H9 (cell line): ENCODE data around the gene DNAJB4. TPM values are rescaled to one million over a fixed set of nuclear protein-coding genes. Genes with fewer than 3 reads are reported as not detected.

Experiments used
- DNase-seq: peaks from one replicate; pipeline ENCODE4 v3.0.0-alpha.2; 2017
- H2AFZ ChIP-seq: one replicate; pipeline ENCODE4 v1.6.1; 2013; ENCODE audit warnings: mild to moderate bottlenecking, low read length, control low read depth, moderate library complexity
- H2AK5ac ChIP-seq: 2 replicates; pipeline ENCODE4 v1.6.1; 2013; ENCODE audit warnings: low read length, control low read depth, mixed read lengths; ENCODE audit not compliant: insufficient read length
- H2BK120ac ChIP-seq: one replicate; pipeline ENCODE4 v1.6.1; 2013; ENCODE audit warnings: low read depth, mild to moderate bottlenecking, low read length, control low read depth, inconsistent platforms; ENCODE audit not compliant: poor library complexity, severe bottlenecking
- H2BK12ac ChIP-seq: 2 replicates; pipeline ENCODE4 v1.6.1; 2013; ENCODE audit warnings: low read length, control low read depth, mixed read lengths, low read depth; ENCODE audit not compliant: insufficient read length
- H2BK15ac ChIP-seq: 2 replicates; pipeline ENCODE4 v1.6.1; 2013; ENCODE audit warnings: low read depth, low read length, control low read depth
- H2BK20ac ChIP-seq: one replicate; pipeline ENCODE4 v1.6.1; 2013; ENCODE audit warnings: low read depth, mild to moderate bottlenecking, low read length, control low read depth, inconsistent platforms; ENCODE audit not compliant: poor library complexity, severe bottlenecking
- H2BK5ac ChIP-seq: 2 replicates; pipeline ENCODE4 v1.6.1; 2013; ENCODE audit warnings: low read length, control low read depth, mixed read lengths; ENCODE audit not compliant: insufficient read length
- H3K14ac ChIP-seq: 2 replicates; pipeline ENCODE4 v1.6.1; 2013; ENCODE audit warnings: low read length, control low read depth; ENCODE audit not compliant: insufficient read depth
- H3K18ac ChIP-seq: 2 replicates; pipeline ENCODE4 v1.6.1; 2013; ENCODE audit warnings: low read depth, mild to moderate bottlenecking, mixed read lengths, low read length, control low read depth; ENCODE audit not compliant: insufficient read length
- H3K23ac ChIP-seq: 2 replicates; pipeline ENCODE4 v1.6.1; 2013; ENCODE audit warnings: low read length, control low read depth, mixed read lengths, low read depth; ENCODE audit not compliant: insufficient read length
- H3K23me2 ChIP-seq: 2 replicates; pipeline ENCODE4 v1.6.1; 2013; ENCODE audit warnings: low read depth, mild to moderate bottlenecking, mixed read lengths, low read length, control low read depth; ENCODE audit not compliant: insufficient read length, poor library complexity, severe bottlenecking
- H3K27ac ChIP-seq: 2 replicates; pipeline ENCODE4 v1.5.1; 2013; ENCODE audit warnings: low read length, control low read depth, mixed read lengths, low read depth; ENCODE audit not compliant: insufficient read length
- H3K27me3 ChIP-seq: 2 replicates; pipeline ENCODE4 v1.6.1; 2013; ENCODE audit warnings: low read length, control low read depth, inconsistent platforms; ENCODE audit not compliant: insufficient read depth
- H3K4ac ChIP-seq: 2 replicates; pipeline ENCODE4 v1.6.1; 2013; ENCODE audit warnings: low read depth, mild to moderate bottlenecking, control low read depth, inconsistent platforms, low read length, moderate library complexity
- H3K4me1 ChIP-seq: 2 replicates; pipeline ENCODE4 v1.6.1; 2013; ENCODE audit warnings: low read length, control low read depth, inconsistent platforms; ENCODE audit not compliant: insufficient read depth
- H3K4me2 ChIP-seq: 2 replicates; pipeline ENCODE4 v1.6.1; 2013; ENCODE audit warnings: low read length, control low read depth, mixed read lengths; ENCODE audit not compliant: insufficient read length, insufficient read depth
- H3K56ac ChIP-seq: 2 replicates; pipeline ENCODE4 v1.6.1; 2013; ENCODE audit warnings: low read depth, mild to moderate bottlenecking, mixed read lengths, low read length, control low read depth; ENCODE audit not compliant: insufficient read length
- H3K79me1 ChIP-seq: 2 replicates; pipeline ENCODE4 v1.6.1; 2013; ENCODE audit warnings: low read depth, mild to moderate bottlenecking, moderate library complexity, low read length, control low read depth, inconsistent platforms; ENCODE audit not compliant: insufficient read depth, poor library complexity, severe bottlenecking
- H3K79me2 ChIP-seq: 2 replicates; pipeline ENCODE4 v1.6.1; 2013; ENCODE audit warnings: low read length, control low read depth, inconsistent platforms; ENCODE audit not compliant: insufficient read depth
- H3K9ac ChIP-seq: 2 replicates; pipeline ENCODE4 v1.6.1; 2013; ENCODE audit warnings: low read length, control low read depth, mixed read lengths; ENCODE audit not compliant: insufficient read length; ENCODE audit errors: extremely low read depth
- H3K9me3 ChIP-seq: one replicate; pipeline ENCODE4 v1.6.1; 2013; ENCODE audit warnings: low read depth, low read length, inconsistent platforms; ENCODE audit not compliant: control insufficient read depth
- H3T11ph ChIP-seq: one replicate; pipeline ENCODE4 v1.6.1; 2013; ENCODE audit warnings: mild to moderate bottlenecking, low read length, control low read depth, inconsistent platforms
- H4K20me1 ChIP-seq: one replicate; pipeline ENCODE4 v1.6.1; 2013; ENCODE audit not compliant: control insufficient read depth, insufficient read length, insufficient read depth
- H4K5ac ChIP-seq: 2 replicates; pipeline ENCODE4 v1.6.1; 2013; ENCODE audit warnings: low read depth, mild to moderate bottlenecking, mixed read lengths, low read length, control low read depth; ENCODE audit not compliant: insufficient read length
- H4K8ac ChIP-seq: replicated peaks from 2 replicates; pipeline ENCODE4 v1.6.1; 2013; ENCODE audit warnings: low read length, control low read depth, mixed read lengths, low read depth; ENCODE audit not compliant: insufficient read length
- H4K91ac ChIP-seq: 2 replicates; pipeline ENCODE4 v1.6.1; 2013; ENCODE audit warnings: low read depth, mild to moderate bottlenecking, moderate library complexity, mixed read lengths, low read length, control low read depth; ENCODE audit not compliant: insufficient read length
- H3K27ac Mint-ChIP-seq, 3 experiments: 2 replicates in 2 of 3; 3 replicates in 1 of 3; pipeline ENCODE4 v1.8.0; 2020 to 2021; ENCODE audit warnings: mixed read lengths in 3 of 3, mild to moderate bottlenecking in 1 of 3, moderate library complexity in 1 of 3
- H3K27me3 Mint-ChIP-seq: 2 replicates; pipeline ENCODE4 v1.8.0; 2021; ENCODE audit warnings: low read depth, mild to moderate bottlenecking, moderate library complexity, mixed read lengths
- H3K36me3 Mint-ChIP-seq, 3 experiments: 2 replicates in 2 of 3; 3 replicates in 1 of 3; pipeline ENCODE4 v1.8.0; 2020 to 2021; ENCODE audit warnings: low read depth in 3 of 3, mixed read lengths in 3 of 3; ENCODE audit not compliant: insufficient read depth in 1 of 3
- H3K4me1 Mint-ChIP-seq, 2 experiments: 2 replicates each; pipeline ENCODE4 v1.8.0; 2020; ENCODE audit warnings: mixed read lengths in 2 of 2
- H3K4me3 Mint-ChIP-seq, 2 experiments: 2 replicates in 1 of 2; 3 replicates in 1 of 2; pipeline ENCODE4 v1.8.0; 2020 to 2021; ENCODE audit warnings: mild to moderate bottlenecking in 2 of 2, mixed read lengths in 2 of 2, moderate library complexity in 1 of 2
- H3K9me3 Mint-ChIP-seq, 2 experiments: 2 replicates in 1 of 2; 3 replicates in 1 of 2; pipeline ENCODE4 v1.8.0; 2020; ENCODE audit warnings: mild to moderate bottlenecking in 2 of 2, mixed read lengths in 2 of 2, moderate library complexity in 1 of 2
- CTCF ChIP-seq: fragments of 200-600 bp; sonication (generic); conservative IDR thresholded peaks from 3 replicates; pipeline ENCODE4 v1.8.0; 2021; ENCODE audit warnings: antibody characterized with exemption, mild to moderate bottlenecking
- WGBS: extraction: QIAGEN DNeasy Blood & Tissue Kit; methylation state at CpG from one replicate; pipeline ENCODE4 v1.1.7; 2013; ENCODE audit warnings: missing lambda C conversion rate, low lambda C conversion rate, mixed read lengths; ENCODE audit not compliant: insufficient read length; ENCODE audit errors: extremely low coverage; 5-methylcytosine and 5-hydroxymethylcytosine counted together
- total RNA-seq: library from RNA; stranded (reverse); gene quantifications from 2 replicates; pipeline ENCODE4 v1.2.1, GENCODE V29; 2021

DNAJB4 gene
- total RNA-seq, 1 experiment from 2014 or later: 8.1 TPM

DNA sequence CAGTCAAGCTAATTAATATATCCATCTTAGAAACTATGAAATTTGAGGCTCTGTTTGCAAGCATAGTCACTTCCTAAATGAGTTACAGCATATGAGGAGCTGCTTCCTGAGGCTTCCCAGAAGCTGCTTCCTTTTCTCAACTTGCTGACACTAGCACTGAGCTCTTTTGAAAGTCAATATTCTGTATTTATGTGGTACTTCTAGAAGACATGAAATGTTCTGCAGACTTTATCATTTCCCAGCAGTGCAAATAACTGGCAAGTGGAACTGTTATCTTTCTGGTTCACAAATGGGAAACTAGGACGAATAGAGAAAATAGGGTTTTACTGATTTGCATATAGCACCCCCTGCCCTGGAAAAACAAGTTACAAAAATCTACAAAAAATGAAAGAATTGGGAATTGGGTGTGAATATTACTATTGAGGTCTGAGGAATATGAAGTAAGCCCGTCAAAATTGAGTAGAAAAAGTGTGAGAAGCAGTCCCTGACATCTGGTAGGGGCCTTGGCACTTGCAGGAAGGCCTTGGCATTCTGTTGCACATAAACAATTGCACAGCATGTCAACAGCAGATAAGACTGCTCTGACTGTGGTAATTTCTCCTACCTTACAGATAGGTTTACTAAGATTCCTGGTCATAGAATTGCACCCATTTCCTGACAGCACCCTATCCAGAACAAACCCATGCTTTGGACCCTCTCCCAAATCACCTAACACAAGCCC lies 48.1 kb downstream of the DNAJB4 start:
- Histone ChIP-seq H2BK5ac (no peak overlapping the region), H3K27me3 (no peaks in the 10 kb centered on the region), H2BK12ac (no peak overlapping the region), H3K4me1 (no peaks in the 10 kb centered on the region), H3T11ph (no peak overlapping the region), H3K23ac (no peak overlapping the region), H3K9ac (no peak overlapping the region), H3K27ac (no peak overlapping the region), H3K14ac (no peak overlapping the region), H4K8ac (no peak overlapping the region), H3K4ac (no peak overlapping the region), H4K20me1 (no peaks in the 10 kb centered on the region), H3K79me1 (no peaks in the 10 kb centered on the region), H2BK20ac (no peak overlapping the region), H2AFZ (no peak overlapping the region), H2BK120ac (no peak overlapping the region), H3K4me2 (no peak overlapping the region), H3K9me3 (no peaks in the 10 kb centered on the region), H3K56ac (no peak overlapping the region), H3K23me2 (no peaks in the 10 kb centered on the region), H2AK5ac (no peak overlapping the region), H2BK15ac (no peak overlapping the region), H3K18ac (no peak overlapping the region), H4K5ac (no peak overlapping the region), H3K79me2 (no peaks in the 10 kb centered on the region), H4K91ac (no peak overlapping the region)
- no CpG with 5 or more reads among the region's 2 CpGs for WGBS
- Mint-ChIP-seq H3K27me3 (peaks cover 1% of the 10 kb centered on the region), H3K9me3 (no peaks in the 10 kb centered on the region), H3K27ac (no peak overlapping the region; a peak in 1 of 7 replicates), H3K36me3 (no peaks in the 10 kb centered on the region), H3K4me1 (peaks cover 6% of the 10 kb centered on the region in 2 experiments; a peak in 2 of 4 replicates), H3K4me3 (no peak overlapping the region; a peak in 1 of 5 replicates)
- DNase-seq: no peak
- TF ChIP-seq CTCF: no peak
